ENCODE measurements around the gene CRHR1. TPM values are rescaled to one million over a fixed set of nuclear protein-coding genes. Genes with fewer than 3 reads are reported as not detected.

Gene CRHR1
- total RNA-seq, 4 donors from 2014 or later = 0.25 to 3.7 (median 1.5) TPM

GRCh38 chr17:45834471-45835396 is 50.6 kb downstream of the CRHR1 start:
- H3K4me3 ChIP-seq (ENCODE audit: low read depth, poor library complexity, severe bottlenecking) = no peak overlapping the region
- intact Hi-C loops (cut with DNase I; ENCODE audit: low total_unique reads) = no loop called here
- no peak for TF ChIP-seq CTCF (IDR thresholded peaks at IDR 0.05)
- no peak for TF ChIP-seq POLR2A (IDR thresholded peaks at IDR 0.05)
- no peak for DNase-seq (ENCODE audit: low spot score in 2 of 2)
- WGBS, 2 donors = 85 to 89% methylated on average over 18 to 26 of the region's 26 CpGs

DNA sequence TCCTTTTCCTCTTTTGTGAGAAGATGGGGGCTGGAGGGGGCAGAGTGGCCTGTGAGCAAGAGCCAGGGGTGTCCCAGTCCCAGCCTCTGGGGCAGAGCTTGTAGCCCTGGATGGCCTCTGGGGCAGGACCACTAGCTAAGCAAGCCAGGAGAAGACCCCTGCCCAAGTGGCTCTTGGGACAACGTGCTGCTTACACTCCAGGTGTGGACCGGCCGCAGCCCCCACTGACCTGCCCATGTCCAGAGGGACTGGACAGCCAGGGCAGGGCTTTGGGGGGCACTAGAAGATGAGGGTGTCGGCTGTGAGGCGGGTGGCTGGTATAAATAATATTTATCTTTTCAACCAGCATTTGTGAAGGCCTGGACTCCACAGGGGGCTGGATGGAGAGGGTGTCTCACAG is 51.4 kb downstream of the CRHR1 start:
- H3K4me3 ChIP-seq (ENCODE audit: low read depth, poor library complexity, severe bottlenecking) = no peak overlapping the region
- 79 to 91% methylated on average over 5 of the region's 5 CpGs for WGBS, 2 donors
- intact Hi-C loops (cut with DNase I; ENCODE audit: low total_unique reads) = no loop called here
- DNase-seq (ENCODE audit: low spot score in 2 of 2) = no peak
- TF ChIP-seq POLR2A (IDR thresholded peaks at IDR 0.05) = no peak
- no peak for TF ChIP-seq CTCF (IDR thresholded peaks at IDR 0.05)

DNA sequence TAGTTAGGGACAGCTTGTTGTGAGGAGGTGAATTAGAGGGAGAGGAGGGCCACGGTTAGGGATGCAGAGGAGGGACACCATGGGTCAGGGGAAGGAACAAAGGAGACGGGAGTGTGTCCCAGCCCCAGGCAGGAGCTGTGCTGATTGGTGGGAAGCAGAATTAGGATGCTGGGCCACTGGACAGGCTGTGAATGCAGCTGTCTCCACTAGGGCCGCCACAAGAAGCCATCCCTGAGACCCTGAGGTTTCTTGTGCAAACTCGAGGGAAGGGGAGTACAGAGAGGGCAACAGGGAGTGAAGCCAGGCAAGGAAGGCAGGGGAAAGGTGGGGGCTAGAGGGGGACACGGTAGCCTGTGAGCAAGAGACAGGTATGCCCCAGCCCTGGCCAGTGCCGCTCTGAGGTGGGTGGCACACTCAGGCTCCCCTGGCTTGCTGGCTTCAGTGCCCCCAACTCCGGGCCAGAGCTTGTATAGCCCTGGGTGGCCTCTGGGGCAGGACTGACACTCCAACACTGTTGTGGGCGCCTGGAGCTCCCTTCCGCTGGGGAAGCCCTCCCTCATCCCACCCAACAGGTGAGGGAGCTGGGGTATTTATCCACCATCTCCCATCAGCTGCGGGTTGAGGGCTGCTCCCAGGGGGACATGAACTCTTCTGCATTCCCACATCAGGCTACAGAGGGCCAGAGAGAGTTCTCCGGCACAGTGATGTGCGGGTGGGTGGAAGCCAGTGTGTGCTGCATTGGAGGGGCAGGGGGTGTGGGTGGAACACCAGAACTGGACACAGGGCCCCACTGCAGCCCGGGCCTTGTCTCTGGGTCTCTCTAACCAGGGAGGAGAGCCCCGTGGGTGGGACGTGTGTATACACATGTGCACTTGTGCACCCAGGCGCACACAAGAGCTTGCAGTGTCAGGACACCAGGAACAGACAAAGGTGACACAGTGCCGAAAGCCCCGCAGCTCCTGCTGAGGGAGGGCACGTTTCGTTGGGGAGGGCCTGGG is 52.2 kb downstream of the CRHR1 start:
- intact Hi-C loops (cut with DNase I; ENCODE audit: low total_unique reads) = no loop called here
- TF ChIP-seq POLR2A (IDR thresholded peaks at IDR 0.05) = no peak
- no peak for TF ChIP-seq CTCF (IDR thresholded peaks at IDR 0.05)

GRCh38 chr17:45837187-45837586 is 53.1 kb downstream of the CRHR1 start:
- DNase-seq (ENCODE audit: low spot score in 2 of 2) = no peak
- H3K4me3 ChIP-seq (ENCODE audit: low read depth, poor library complexity, severe bottlenecking) = no peak overlapping the region
- TF ChIP-seq CTCF (IDR thresholded peaks at IDR 0.05) = no peak
- 53 to 62% methylated on average over 10 of the region's 10 CpGs for WGBS, 2 donors
- intact Hi-C loops (cut with DNase I; ENCODE audit: low total_unique reads) = no loop called here

More for the DNA sequence above, 52.2 kb downstream of the CRHR1 start:
- 73 to 76% methylated on average over 20 of the region's 20 CpGs for WGBS, 2 donors
- H3K4me3 ChIP-seq (ENCODE audit: low read depth, poor library complexity, severe bottlenecking) = no peak overlapping the region
- DNase-seq (ENCODE audit: low spot score in 2 of 2) = no peak

GRCh38 chr17:45837603-45838002 is 53.5 kb downstream of the CRHR1 start:
- TF ChIP-seq CTCF (IDR thresholded peaks at IDR 0.05) (no peak), POLR2A (IDR thresholded peaks at IDR 0.05) (no peak)
- no peak overlapping the region for H3K4me3 ChIP-seq (ENCODE audit: low read depth, poor library complexity, severe bottlenecking)
- no peak for DNase-seq (ENCODE audit: low spot score in 2 of 2)
- intact Hi-C loops (cut with DNase I; ENCODE audit: low total_unique reads) = no loop called here
- WGBS, 2 donors = 90 to 94% methylated on average over 8 to 9 of the region's 9 CpGs

All from lower leg skin (tissue), 4 donors.